Smooth muscle cell (in vitro differentiated cells): ENCODE measurements around the gene JARID2. TPM values are rescaled to one million over a fixed set of nuclear protein-coding genes. Genes with fewer than 3 reads are reported as not detected.

Experiments used
- DNase-seq: peaks from one replicate; lab custom pipeline; 2025; ENCODE audit not compliant: unreplicated experiment; lab: John Stamatoyannopoulos, UW
- H2AFZ ChIP-seq: fragments of 200-600 bp; sonication (generic); 2 replicates; pipeline ENCODE4 v1.6.0; 2016; ENCODE audit warnings: antibody characterized with exemption, low read depth, mild to moderate bottlenecking
- H3F3A ChIP-seq: fragments of 200-600 bp; sonication (generic); 2 replicates; pipeline ENCODE4 v1.6.0; 2017; ENCODE audit warnings: antibody characterized with exemption, low read depth
- H3K27ac ChIP-seq: fragments of 200-600 bp; sonication (generic); 2 replicates; pipeline ENCODE4 v1.5.1; 2016; ENCODE audit warnings: low read depth, mild to moderate bottlenecking
- H3K27me3 ChIP-seq: fragments of 200-600 bp; sonication (generic); 2 replicates; pipeline ENCODE4 v1.6.1; 2016; ENCODE audit warnings: low read depth, mild to moderate bottlenecking
- H3K36me3 ChIP-seq: fragments of 200-600 bp; sonication (generic); 2 replicates; pipeline ENCODE4 v1.5.1; 2016; ENCODE audit warnings: low read depth
- H3K4me1 ChIP-seq: fragments of 200-600 bp; sonication (generic); 2 replicates; pipeline ENCODE4 v1.5.1; 2016; ENCODE audit warnings: low read depth
- H3K4me2 ChIP-seq: fragments of 200-600 bp; sonication (generic); 2 replicates; pipeline ENCODE4 v1.6.0; 2016; ENCODE audit warnings: mild to moderate bottlenecking
- H3K4me3 ChIP-seq: fragments of 200-600 bp; sonication (generic); 2 replicates; pipeline ENCODE4 v1.5.1; 2016; ENCODE audit warnings: mild to moderate bottlenecking
- H3K79me2 ChIP-seq: fragments of 200-600 bp; sonication (generic); 2 replicates; pipeline ENCODE4 v1.6.0; 2016; ENCODE audit warnings: low read depth, mild to moderate bottlenecking
- H3K9ac ChIP-seq: fragments of 200-600 bp; sonication (generic); 2 replicates; pipeline ENCODE4 v1.6.0; 2016; ENCODE audit warnings: low read depth
- H3K9me3 ChIP-seq: fragments of 200-600 bp; sonication (generic); replicated peaks from 2 replicates; pipeline ENCODE4 v1.5.1; 2016; ENCODE audit warnings: low read depth
- H4K20me1 ChIP-seq: fragments of 200-600 bp; sonication (generic); 2 replicates; pipeline ENCODE4 v1.6.0; 2016; ENCODE audit warnings: low read depth
- WGBS: methylation state at CpG from one replicate; pipeline ENCODE4 v1.1.7; 2016; ENCODE audit warnings: low lambda C conversion rate; 5-methylcytosine and 5-hydroxymethylcytosine counted together
- polyA plus RNA-seq: library from polyadenylated mRNA; unstranded; fragments of >200 nt; fragmentation: Nextera tagmentation; extraction: Ambion mirVana; gene quantifications from 2 replicates; pipeline ENCODE4 v1.2.1, GENCODE V29; 2016
- total RNA-seq: library from RNA; depleted of rRNA; stranded (reverse); fragments of >200 nt; gene quantifications from 2 replicates; pipeline ENCODE4 v1.2.3, GENCODE V29; 2014
- TF ChIP-seq, protein P1 (sequence below): fragments of 200-600 bp; sonication (generic); IDR thresholded peaks from 2 replicates; pipeline ENCODE4 v1.5.1; 2017; ENCODE audit warnings: borderline replicate concordance, mild to moderate bottlenecking, antibody characterized with exemption; ENCODE audit not compliant: insufficient read depth, poor library complexity, severe bottlenecking

The JARID2 gene
- total and polyA plus RNA-seq, 2 experiments from 2014 or later: 5.2 to 10.2 TPM

DNA sequence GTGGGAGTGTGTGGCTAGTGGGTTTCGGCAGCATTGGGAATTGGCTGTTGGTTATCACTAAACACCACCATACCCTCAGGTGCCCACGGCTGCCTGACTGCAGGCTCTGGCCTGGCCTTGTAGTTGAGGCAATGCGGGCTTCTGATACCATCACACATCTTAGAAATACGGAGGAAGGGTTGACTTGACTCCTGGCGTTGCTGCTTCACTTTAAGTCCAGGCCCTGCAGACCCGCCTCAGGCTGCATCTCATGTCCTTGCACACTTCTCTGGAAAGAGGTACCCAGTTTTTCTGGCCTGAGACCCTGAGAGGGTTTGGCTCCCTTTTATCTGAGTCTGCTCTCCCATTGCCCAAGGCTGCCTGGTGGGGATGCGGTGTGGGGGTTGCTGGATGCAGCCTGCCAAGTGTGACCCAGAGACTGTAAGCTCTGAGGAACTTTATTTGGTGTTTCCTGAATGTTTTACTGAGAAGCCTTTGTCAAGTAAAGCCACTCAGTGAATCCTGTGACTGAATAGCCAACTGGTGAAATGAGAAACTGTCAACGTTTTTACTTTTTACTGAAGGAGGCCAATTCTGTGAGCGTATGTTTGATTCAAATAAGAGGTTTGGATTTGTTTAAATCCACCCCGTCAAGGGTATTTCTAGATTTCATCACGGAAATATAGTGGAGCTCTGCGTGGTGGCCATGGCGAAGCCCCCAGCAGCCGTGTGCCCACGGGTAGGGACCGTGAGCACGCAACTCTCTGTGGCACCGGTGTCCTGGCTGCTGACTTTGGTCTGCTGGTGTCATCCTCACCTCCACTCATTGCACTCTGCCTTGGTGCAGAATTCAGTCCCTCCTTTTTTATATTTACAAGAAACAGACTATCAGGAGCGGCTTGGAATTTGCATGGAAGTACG, 256.8 kb downstream of the JARID2 start:
- H3K9me3 ChIP-seq: no peaks in the 10 kb centered on the region
- TF ChIP-seq, protein P1, sequence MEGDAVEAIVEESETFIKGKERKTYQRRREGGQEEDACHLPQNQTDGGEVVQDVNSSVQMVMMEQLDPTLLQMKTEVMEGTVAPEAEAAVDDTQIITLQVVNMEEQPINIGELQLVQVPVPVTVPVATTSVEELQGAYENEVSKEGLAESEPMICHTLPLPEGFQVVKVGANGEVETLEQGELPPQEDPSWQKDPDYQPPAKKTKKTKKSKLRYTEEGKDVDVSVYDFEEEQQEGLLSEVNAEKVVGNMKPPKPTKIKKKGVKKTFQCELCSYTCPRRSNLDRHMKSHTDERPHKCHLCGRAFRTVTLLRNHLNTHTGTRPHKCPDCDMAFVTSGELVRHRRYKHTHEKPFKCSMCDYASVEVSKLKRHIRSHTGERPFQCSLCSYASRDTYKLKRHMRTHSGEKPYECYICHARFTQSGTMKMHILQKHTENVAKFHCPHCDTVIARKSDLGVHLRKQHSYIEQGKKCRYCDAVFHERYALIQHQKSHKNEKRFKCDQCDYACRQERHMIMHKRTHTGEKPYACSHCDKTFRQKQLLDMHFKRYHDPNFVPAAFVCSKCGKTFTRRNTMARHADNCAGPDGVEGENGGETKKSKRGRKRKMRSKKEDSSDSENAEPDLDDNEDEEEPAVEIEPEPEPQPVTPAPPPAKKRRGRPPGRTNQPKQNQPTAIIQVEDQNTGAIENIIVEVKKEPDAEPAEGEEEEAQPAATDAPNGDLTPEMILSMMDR: no peak
- no peaks in the 10 kb centered on the region for H3K79me2 ChIP-seq
- peaks cover 67% of the 10 kb centered on the region for H4K20me1 ChIP-seq
- no peaks in the 10 kb centered on the region for H3K27me3 ChIP-seq
- DNase-seq: no peak
- H3K4me2 ChIP-seq: no peak overlapping the region
- WGBS: 82% methylated on average over 20 of the region's 20 CpGs
- H3K36me3 ChIP-seq: no peaks in the 10 kb centered on the region
- H3K9ac ChIP-seq: no peak overlapping the region
- H3K4me1 ChIP-seq: no peaks in the 10 kb centered on the region
- no peaks in the 10 kb centered on the region for H3F3A ChIP-seq
- H2AFZ ChIP-seq: no peak overlapping the region
- H3K27ac ChIP-seq: no peak overlapping the region
- H3K4me3 ChIP-seq: no peak overlapping the region

DNA sequence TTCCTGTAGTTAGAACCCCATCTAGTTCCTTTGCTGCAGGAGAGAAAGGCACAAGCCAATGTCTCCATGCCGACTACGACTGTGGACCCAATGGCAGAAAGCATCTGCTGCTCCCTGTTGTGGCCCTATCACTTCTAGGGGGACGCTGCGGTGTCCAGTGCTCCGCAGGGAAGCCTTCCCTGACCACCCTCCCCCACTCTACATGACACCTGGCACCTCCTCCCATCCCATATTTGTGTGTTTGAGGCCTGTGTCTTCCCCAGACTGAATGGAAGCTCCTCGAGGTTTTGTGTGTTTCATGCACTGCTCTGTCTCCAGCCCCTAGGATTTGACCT, 257.4 kb downstream of the JARID2 start:
- H3K9me3 ChIP-seq: no peaks in the 10 kb centered on the region
- H3K27ac ChIP-seq: no peak overlapping the region
- no peaks in the 10 kb centered on the region for H3K4me1 ChIP-seq
- H3K4me2 ChIP-seq: no peak overlapping the region
- H4K20me1 ChIP-seq: peaks cover 73% of the 10 kb centered on the region
- H3K27me3 ChIP-seq: no peaks in the 10 kb centered on the region
- no peak overlapping the region for H2AFZ ChIP-seq
- 85% methylated on average over 6 of the region's 6 CpGs for WGBS
- no peaks in the 10 kb centered on the region for H3F3A ChIP-seq
- TF ChIP-seq, protein P1: no peak
- no peaks in the 10 kb centered on the region for H3K36me3 ChIP-seq
- no peak overlapping the region for H3K4me3 ChIP-seq
- no peak overlapping the region for H3K9ac ChIP-seq
- no peaks in the 10 kb centered on the region for H3K79me2 ChIP-seq
- no peak for DNase-seq

DNA sequence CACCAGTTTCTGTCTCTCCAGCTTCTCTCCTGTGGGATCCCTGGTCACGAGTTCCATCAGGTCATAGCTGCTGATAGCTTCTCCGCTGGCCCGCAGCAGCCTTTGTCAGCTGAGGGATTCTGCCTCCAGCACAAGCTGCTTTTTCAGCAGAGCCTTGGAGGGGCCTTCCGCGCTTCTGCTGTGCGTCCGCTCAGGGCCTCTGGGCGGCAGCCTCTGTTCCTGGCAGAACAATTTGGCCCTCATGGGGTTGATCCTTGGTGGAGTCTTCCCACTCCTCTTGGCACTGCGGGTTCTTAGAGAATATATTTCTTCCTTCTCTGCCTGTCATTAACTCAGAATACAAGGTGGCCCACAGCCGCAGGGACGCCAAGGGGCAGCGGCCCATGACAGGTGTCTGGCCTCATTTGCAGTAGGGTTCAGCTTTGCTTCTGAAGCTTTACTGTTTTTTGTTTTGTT, 258.2 kb downstream of the JARID2 start:
- no peak overlapping the region for H3K9ac ChIP-seq

More for the DNA sequence above, 258.2 kb downstream of the JARID2 start:
- Histone ChIP-seq H2AFZ (no peak overlapping the region), H3K27me3 (no peaks in the 10 kb centered on the region), H3K4me2 (no peak overlapping the region), H3K9me3 (no peaks in the 10 kb centered on the region), H3K4me1 (no peaks in the 10 kb centered on the region), H3K36me3 (no peaks in the 10 kb centered on the region), H3K79me2 (no peaks in the 10 kb centered on the region), H3K27ac (no peak overlapping the region), H3K4me3 (no peak overlapping the region), H3F3A (no peaks in the 10 kb centered on the region), H4K20me1 (peaks cover 75% of the 10 kb centered on the region)
- TF ChIP-seq, protein P1: no peak
- WGBS: 94% methylated on average over 11 of the region's 12 CpGs
- no peak for DNase-seq
